Right atrium auricular region (tissue), 2 donors: Measurements from ENCODE around the gene UBQLN3. TPM values are rescaled to one million over a fixed set of nuclear protein-coding genes. Genes with fewer than 3 reads are reported as not detected.

Source experiments
- DNase-seq: peaks from one replicate; pipeline ENCODE4 v3.0.0-alpha.2; 2019; ENCODE audit warnings: low spot score
- H3K27ac ChIP-seq, 2 donors: fragments of 200-600 bp; sonication (generic); 1 replicate in 1 of 2; 2 replicates in 1 of 2; pipeline ENCODE4 v1.5.1; 2016 to 2019
- H3K27me3 ChIP-seq, 2 donors: fragments of 200-600 bp; sonication (generic); one replicate each; pipeline versions ENCODE4 v1.5.1 to v1.6.0; 2017 to 2019
- H3K36me3 ChIP-seq: fragments of 200-600 bp; sonication (generic); one replicate; pipeline ENCODE4 v1.5.1; 2016
- H3K4me1 ChIP-seq, 2 donors: fragments of 200-600 bp; sonication (generic); one replicate each; pipeline versions ENCODE4 v1.5.1 to v1.6.0; 2017 to 2019
- H3K4me3 ChIP-seq, 2 donors: fragments of 200-600 bp; sonication (generic); 1 replicate in 1 of 2; 2 replicates in 1 of 2; pipeline ENCODE4 v1.5.1; 2017 to 2019; ENCODE audit warnings: mild to moderate bottlenecking in 1 of 2, moderate library complexity in 1 of 2
- H3K9me3 ChIP-seq, 2 donors: fragments of 200-600 bp; sonication (generic); one replicate each; pipeline ENCODE4 v1.5.1; 2019
- total RNA-seq, 2 donors: library from RNA; depleted of rRNA; stranded (reverse); fragments of >200 nt; gene quantifications; one replicate each; pipeline ENCODE4 v1.1.0, GENCODE V29; 2016
- TF ChIP-seq, protein P1 (sequence below), 2 donors: fragments of 200-600 bp; sonication (generic); IDR thresholded peaks; one replicate each; pipeline ENCODE4 v1.5.1; 2019; ENCODE audit warnings: antibody characterized with exemption in 2 of 2

UBQLN3 gene
- total RNA-seq, 2 donors from 2014 or later = not detected

DNA sequence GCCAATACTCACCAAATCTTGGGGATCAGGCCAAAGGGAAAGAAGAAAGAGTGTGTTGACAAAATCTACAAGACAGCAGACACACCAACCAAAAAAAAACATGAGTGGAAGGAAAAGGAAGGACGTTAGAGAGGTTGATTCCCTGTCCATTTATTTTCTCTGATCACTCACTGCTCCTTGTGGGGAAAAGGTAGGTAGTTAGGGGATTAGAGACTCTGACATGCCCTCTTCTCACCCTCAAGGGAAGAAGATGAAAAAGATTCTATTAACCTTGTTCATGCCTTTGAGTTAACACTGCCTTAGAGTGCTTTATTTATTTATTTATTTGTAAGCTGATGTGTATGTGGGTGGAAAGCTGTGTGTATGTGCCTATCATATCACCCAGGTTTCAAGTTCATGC is 38.7 kb upstream of the UBQLN3 start, which contains the start of gene OR52H1:
Gene OR52H1 (minus strand): TSS at position 101 of the 400 bp plus-strand sequence. CDS start 3,035 bp downstream, outside the sequence.
- Histone ChIP-seq H3K27ac (no peak within 1 kb of the TSS), H3K27me3 (no peaks in the 10 kb centered on the region), H3K4me3 (no peak within 1 kb of the TSS), H3K9me3 (no peaks in the 10 kb centered on the region), H3K4me1 (no peaks in the 10 kb centered on the region), H3K36me3 (no peaks in the 10 kb centered on the region)
- TF ChIP-seq, protein P1, sequence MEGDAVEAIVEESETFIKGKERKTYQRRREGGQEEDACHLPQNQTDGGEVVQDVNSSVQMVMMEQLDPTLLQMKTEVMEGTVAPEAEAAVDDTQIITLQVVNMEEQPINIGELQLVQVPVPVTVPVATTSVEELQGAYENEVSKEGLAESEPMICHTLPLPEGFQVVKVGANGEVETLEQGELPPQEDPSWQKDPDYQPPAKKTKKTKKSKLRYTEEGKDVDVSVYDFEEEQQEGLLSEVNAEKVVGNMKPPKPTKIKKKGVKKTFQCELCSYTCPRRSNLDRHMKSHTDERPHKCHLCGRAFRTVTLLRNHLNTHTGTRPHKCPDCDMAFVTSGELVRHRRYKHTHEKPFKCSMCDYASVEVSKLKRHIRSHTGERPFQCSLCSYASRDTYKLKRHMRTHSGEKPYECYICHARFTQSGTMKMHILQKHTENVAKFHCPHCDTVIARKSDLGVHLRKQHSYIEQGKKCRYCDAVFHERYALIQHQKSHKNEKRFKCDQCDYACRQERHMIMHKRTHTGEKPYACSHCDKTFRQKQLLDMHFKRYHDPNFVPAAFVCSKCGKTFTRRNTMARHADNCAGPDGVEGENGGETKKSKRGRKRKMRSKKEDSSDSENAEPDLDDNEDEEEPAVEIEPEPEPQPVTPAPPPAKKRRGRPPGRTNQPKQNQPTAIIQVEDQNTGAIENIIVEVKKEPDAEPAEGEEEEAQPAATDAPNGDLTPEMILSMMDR (IDR thresholded peaks at IDR 0.05) = no peak
- no peak for DNase-seq

DNA sequence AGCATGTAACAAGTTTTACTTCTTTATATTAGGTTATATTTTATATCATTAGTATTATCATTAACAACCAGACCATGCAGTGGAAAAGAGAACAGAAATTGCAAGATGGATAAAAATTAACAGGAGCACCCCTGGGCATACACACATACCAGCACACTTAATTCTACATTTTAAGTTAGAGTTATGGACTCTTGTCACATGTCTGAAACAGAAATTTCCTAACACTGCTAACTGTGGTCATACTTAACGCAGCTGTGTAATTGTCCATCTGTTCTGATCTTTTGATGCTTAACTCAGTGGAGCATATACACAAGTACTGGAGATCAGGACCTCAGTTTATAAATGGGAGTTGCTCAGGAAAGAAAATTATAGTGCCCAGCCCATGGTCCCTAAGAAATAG is 38.2 kb upstream of the UBQLN3 start:
- Histone ChIP-seq H3K27ac (no peak overlapping the region), H3K4me1 (no peaks in the 10 kb centered on the region), H3K9me3 (no peaks in the 10 kb centered on the region), H3K27me3 (no peaks in the 10 kb centered on the region), H3K36me3 (no peaks in the 10 kb centered on the region), H3K4me3 (no peak overlapping the region)
- TF ChIP-seq, protein P1 (IDR thresholded peaks at IDR 0.05) = no peak
- DNase-seq = no peak

DNA sequence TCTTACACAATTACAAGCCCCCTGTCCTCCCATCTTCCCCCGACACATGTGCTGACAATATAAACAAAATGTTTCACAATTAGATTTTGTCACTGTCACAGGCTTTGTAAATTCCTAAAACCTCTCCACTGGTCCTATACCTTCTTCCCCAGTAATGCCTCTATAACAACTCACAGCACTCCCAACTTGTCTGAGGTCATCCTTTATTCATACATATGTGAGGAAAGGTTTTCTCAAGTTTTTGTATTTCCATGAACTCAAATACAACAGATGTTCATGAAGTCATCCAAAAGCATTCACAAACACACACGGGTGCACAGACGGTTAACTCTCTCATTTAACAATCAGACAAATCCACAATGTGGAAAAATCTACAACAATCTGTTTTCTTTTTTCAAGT is 36.7 kb upstream of the UBQLN3 start:
- H3K4me3 ChIP-seq = no peak overlapping the region
- H3K9me3 ChIP-seq = no peaks in the 10 kb centered on the region
- TF ChIP-seq, protein P1 (IDR thresholded peaks at IDR 0.05) = no peak

DNA sequence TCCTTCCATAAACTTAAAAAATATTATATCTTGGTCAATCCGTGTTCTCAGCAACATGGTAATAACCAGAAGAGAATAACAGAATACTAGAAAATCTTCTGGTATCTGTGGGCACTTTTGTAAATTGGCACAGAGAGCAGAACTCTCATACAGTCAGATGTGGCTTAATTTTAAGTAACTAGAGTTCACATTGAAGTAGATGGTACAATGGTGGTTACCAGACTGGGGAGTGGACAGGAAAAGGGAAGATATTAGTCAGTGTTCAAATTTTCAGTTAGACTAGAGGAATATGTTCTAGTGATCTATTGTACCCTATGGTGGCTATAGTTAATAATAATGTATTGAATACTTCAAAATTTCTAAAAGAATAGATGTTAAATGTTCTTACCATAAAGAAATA is 31.7 kb upstream of the UBQLN3 start:
- no peaks in the 10 kb centered on the region for H3K36me3 ChIP-seq
- DNase-seq = no peak
- H3K4me3 ChIP-seq = no peak overlapping the region
- H3K4me1 ChIP-seq = no peaks in the 10 kb centered on the region
- no peaks in the 10 kb centered on the region for H3K27me3 ChIP-seq
- no peaks in the 10 kb centered on the region for H3K9me3 ChIP-seq
- H3K27ac ChIP-seq = no peak overlapping the region
- TF ChIP-seq, protein P1 (IDR thresholded peaks at IDR 0.05) = no peak

More for the DNA sequence above, 36.7 kb upstream of the UBQLN3 start:
- no peaks in the 10 kb centered on the region for H3K27me3 ChIP-seq
- H3K36me3 ChIP-seq = no peaks in the 10 kb centered on the region
- H3K4me1 ChIP-seq = no peaks in the 10 kb centered on the region
- no peak overlapping the region for H3K27ac ChIP-seq
- no peak for DNase-seq

DNA sequence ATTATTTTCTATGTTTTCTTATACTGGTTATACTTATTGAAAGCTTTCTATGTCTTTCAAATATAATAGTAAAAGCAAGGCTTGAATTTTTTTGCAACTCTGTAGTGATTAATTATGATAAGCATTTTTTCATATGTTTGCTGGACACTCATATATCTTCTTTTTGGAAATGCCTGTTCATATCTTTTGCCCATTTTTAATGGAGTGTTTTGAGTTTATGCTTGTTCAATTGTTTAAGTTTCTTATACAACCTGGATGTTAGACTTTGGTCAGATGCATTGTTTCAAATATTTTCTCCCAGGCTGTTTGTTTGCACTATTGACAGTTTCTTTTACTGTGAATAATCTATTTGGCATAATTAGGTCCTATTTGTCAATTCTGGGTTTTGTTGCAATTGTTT is 26.7 kb upstream of the UBQLN3 start:
- Histone ChIP-seq H3K9me3 (no peaks in the 10 kb centered on the region), H3K4me3 (no peak overlapping the region), H3K36me3 (no peaks in the 10 kb centered on the region), H3K27ac (no peak overlapping the region), H3K27me3 (no peaks in the 10 kb centered on the region), H3K4me1 (no peaks in the 10 kb centered on the region)
- TF ChIP-seq, protein P1 (IDR thresholded peaks at IDR 0.05) = no peak
- DNase-seq = no peak

DNA sequence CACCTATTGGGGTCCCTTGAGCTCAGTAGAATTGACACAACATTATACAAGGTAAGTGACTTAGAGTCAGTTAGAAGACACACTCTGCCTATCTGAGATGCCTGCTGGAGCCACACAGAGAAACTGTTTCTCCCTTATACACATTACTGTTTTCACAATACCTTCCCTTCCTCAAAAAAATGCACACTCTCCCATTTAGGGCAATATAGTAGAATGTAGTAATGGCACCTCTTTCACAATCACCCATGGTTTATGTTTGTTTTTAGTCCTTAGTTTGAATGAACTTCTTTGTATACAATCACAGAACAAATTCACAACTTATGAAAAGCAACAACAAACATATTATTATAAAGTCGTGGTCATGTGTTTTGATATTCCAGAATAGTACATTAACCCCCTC is 24.3 kb upstream of the UBQLN3 start:
- no peak overlapping the region for H3K4me3 ChIP-seq
- TF ChIP-seq, protein P1 (IDR thresholded peaks at IDR 0.05) = no peak
- no peak for DNase-seq
- H3K27ac ChIP-seq = no peak overlapping the region
- H3K4me1 ChIP-seq = no peaks in the 10 kb centered on the region
- H3K36me3 ChIP-seq = no peaks in the 10 kb centered on the region
- no peaks in the 10 kb centered on the region for H3K9me3 ChIP-seq
- no peaks in the 10 kb centered on the region for H3K27me3 ChIP-seq
